GM19023 (cell line): ENCODE data around the gene TSPAN11.

Experiments used
- ATAC-seq: cut with Tn5 transposase; IDR thresholded peaks from one replicate; pipeline ENCODE4 v1.9.1; 2021; ENCODE audit warnings: mild to moderate bottlenecking, moderate library complexity; ENCODE audit not compliant: unreplicated experiment

The TSPAN11 gene

GRCh38 chr12:31037931-31038330 is 111.4 kb downstream of the TSPAN11 start:
- ATAC-seq: no peak

DNA sequence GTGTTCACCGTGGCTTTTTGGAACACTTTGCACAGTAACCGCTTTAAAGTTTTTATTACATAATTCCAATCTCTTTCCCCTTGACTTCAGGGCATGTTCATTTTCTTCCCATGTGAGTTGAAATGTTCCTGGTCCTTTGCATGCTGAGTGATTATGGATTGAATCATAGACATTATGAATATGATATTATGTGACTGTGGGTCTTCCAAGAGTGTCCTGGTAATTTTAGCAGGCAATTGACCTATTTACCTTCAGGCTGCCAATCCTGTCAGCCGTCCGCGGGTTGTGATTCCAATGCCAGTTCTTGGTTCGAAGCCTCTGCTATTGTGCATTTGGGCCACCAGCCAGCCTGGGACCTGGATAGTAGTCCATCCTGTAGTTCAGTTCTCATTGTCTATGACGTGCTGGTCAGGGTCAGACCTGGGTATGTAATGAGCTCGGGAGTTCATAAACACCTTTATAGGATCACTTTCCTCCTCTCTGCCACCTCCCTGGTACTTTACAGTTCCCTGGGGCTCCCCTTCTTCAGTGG is 114.6 kb downstream of the TSPAN11 start:
- no peak for ATAC-seq
